ENCODE results near the gene CDK4.
"Not testable (repeated sequence)": the region's sequence is repeated elsewhere in the genome, so short reads cannot be mapped to it uniquely, and the experiment has no call there.

The CDK4 gene

DNA sequence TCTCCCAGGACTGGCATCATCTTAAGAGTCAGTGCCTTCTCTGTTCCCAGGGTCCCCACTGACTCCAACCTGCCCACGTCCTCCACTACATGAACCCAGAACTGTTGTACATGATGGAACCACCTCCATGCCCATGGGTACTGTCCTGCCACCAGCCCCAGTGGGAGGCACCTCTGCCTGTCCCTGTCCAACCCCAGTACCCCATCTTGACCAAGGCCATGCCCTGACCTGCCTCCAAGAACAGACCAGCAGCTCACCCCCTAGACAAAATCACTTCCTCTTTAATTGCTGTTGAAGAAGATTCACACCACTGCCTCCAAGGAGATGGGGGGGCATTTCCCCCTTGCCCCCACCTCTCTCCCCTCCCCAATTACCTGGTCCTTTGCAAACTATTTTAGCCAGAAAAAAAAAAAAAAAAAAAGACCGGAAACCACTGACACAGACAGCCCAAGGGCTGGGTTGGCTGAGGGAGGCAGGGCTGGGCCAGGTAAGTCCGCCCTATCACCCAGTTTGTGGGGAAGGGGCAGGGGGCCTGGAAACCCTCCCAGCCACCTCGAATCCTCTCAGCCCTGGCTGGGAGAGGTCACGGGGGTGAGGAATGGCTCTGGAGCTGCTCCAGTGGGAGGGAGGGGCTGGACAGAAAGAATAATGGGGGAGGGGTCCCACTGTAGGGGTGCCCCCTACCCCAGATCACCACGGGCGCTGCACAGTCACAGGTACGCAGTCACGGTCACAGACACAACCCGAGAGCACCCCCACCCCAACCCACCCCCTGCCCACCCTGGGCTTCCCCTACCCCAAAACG, 27.0 kb downstream of the CDK4 start:
- no peak for DNase-seq (ENCODE audit: low read depth)

DNA sequence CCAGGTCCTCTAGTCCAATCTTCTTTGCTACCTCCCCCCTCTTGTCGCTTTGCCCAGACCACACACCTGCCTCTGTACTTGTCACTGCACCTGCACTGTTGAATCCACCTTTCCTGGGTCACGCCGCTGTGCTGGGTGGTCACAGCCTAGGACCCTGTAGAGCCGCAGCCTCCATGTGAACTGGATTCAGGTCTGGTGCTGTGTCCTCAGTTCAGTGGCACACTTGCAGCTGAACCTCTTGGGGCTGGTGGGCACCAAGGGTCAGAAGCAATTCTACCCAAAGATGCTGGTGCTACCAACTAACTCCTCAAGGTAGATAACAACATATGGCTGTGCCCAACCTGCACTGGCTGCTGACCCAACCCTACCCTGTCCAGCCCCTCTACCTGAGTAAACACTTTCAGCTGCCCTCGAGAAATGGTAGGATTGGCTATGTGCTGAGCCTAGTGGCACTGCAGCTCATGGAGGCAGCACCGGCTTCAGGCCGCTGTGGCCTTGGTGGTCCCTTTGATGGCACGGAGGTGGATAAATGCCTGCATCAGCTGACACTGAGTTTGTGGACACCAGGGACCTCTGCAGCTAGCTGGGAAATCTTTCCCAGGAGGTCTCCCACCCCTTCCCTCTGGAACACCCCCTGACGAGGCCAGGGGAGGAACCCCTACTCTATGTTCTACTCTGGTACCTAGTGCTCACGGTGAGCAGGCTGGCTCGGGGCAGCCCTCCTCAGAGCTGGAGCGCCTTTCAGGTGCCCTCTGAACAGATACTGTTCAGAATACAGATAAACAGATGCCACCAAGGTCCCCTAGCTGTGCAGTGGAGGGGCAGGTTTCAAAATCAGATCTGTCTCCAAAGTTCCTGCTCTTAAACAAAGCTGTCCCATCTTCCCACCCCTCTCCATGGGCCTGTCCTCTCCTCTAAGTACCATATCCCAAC, 27.8 kb downstream of the CDK4 start:
- DNase-seq (ENCODE audit: low read depth): no peak

DNA sequence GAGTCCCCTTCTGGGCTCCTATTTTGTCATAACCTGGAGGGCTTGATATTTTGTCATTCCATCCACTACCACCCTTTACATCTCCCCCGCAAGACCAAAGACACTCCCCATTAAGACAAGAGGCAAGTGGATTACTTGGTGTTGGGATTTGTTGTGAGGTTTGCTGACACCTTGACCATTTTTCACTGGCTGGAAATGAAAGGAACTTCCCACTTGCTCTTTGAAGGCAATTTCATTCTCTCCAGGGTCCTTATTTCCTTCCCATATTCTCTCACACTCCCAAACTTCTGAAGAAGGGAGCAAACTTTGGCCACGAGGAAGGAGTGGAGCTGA, 28.5 kb downstream of the CDK4 start:
- DNase-seq (ENCODE audit: low read depth): no peak

DNA sequence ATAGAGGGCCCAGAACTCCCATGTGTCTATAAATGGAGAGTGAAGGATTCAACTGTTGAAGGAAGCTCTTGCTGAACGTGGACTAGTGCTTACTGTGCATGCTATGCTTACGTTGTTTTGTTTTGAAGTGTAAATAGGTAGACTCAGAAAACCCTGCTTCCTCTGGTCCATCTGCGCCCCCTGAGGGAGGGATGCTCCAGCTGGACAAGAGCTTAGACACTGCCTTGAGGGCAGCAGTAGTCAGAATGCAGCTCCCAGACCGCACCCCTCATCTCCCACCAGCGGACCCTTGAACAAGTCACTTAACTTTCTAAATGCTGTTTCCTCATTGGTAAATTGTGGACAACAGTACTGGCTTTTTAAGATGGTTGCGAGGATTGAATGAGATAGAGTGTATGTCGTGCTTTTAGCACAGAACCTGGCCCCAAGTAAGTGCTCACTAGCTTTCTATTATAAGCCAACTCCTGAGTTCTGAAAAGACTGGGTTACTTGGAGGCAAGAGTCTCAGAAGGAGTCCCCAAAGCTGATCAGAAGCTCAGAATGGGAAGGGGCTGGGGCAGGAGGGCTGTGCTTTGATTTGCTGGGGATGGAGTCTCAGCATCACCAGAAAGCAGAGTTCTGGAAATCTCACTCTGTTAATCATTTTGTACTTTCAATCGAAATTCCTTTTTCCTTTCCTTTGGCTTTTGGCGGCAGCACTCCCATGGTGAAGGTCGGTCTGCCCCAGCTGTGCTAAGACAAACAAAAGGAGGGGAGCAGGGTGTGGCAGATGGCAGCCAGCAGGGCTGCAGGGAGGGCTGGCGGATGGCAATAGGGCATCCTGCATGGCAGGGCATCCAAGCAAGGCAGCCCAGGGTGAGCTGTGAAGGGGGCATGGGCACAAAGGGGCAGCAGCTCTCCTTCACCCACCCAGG, 29.1 kb downstream of the CDK4 start:
- DNase-seq (ENCODE audit: low read depth): no peak

DNA sequence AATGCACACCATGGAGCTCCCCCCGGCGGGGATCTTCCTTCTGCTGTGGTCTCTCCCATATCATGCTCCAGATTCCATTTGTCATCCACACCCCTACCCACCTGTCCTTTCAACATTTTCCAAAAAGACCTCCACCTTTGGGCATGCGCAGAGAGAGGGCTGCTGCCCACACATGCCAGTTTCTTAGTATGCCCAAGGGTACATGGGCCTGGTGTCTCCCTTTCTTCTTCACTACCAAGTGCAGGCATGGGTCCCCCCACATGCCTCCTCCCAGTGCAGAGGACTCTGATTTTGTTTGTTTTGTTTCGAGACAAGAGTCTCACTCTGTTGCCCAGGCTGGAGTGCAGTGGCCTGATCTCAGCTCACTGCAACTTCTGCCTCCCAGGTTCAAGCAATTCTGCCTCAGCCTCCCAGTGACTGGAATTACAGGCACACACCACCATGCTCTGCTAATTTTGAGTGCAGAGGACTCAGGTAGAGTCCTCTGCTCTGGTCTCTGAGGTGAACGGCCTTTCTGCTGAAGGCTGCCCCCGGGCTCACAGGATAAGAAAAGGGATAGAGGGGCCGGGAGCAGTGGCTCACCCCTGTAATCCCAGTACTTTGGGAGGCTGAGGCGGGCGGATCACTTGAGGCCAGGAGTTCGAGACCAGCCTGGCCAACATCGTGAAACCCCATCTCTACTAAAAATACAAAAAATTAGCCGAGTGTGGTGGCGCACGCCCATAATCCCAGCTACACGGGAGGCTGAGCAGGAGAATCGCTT, 30.1 kb downstream of the CDK4 start:
- not testable (repeated sequence) for DNase-seq (ENCODE audit: low read depth)

DNA sequence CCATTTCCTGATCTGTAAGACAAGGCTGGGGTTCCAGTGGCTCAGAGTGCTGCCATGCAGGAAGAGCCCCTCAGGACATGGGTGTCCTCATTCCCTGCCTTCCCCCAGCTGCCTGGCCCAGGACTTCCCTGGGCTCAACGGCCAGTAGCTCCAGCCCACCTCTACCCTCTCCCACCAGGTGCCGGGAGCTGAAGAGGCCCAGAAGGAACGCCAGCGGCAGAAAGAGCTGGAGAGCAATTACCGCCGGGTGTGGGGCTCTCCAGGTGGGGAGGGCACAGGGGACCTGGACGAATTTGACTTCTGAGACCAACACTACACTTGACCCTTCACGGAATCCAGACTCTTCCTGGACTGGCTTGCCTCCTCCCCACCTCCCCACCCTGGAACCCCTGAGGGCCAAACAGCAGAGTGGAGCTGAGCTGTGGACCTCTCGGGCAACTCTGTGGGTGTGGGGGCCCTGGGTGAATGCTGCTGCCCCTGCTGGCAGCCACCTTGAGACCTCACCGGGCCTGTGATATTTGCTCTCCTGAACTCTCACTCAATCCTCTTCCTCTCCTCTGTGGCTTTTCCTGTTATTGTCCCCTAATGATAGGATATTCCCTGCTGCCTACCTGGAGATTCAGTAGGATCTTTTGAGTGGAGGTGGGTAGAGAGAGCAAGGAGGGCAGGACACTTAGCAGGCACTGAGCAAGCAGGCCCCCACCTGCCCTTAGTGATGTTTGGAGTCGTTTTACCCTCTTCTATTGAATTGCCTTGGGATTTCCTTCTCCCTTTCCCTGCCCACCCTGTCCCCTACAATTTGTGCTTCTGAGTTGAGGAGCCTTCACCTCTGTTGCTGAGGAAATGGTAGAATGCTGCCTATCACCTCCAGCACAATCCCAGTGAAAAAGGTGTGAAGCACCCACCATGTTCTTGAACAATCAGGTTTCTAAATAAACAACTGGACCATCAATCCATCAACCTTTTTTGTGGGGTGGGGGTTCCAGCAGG, 31.2 kb downstream of the CDK4 start:
- DNase-seq (ENCODE audit: low read depth): no peak

DNA sequence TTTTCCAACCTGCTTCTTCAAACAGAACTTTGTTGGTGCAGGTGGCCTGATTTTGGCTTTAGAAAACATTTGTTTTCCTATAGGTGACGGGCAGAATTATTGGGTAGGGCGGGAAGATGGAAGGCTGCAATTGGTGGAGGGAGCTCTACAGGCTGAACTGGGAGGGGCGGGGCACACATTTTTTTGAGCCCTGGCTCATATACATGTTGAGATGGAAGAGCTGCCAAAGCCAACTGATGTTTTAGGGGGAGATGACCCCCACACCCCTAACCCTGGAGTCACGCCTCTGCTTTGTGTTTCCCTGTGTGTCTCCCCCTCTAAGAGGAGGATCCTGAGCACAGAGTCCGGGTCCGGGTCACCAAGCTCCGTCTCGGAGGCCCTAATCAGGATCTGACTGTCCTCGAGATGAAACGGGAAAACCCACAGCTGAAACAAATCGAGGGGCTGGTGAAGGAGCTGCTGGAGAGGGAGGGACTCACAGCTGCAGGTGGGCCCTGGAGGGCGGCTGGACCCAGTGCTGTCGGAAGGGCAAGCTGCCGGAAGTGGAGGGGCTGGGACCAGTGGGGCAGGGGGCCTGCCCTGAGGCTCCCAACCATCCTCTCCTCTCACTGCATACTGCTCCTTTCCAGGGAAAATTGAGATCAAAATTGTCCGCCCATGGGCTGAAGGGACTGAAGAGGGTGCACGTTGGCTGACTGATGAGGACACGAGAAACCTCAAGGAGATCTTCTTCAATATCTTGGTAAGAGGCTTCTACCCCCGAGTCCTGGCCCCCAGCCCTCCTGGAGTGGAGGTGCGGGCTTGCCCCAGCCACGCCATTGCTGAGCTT, 32.1 kb downstream of the CDK4 start:
- no peak for DNase-seq (ENCODE audit: low read depth)

DNA sequence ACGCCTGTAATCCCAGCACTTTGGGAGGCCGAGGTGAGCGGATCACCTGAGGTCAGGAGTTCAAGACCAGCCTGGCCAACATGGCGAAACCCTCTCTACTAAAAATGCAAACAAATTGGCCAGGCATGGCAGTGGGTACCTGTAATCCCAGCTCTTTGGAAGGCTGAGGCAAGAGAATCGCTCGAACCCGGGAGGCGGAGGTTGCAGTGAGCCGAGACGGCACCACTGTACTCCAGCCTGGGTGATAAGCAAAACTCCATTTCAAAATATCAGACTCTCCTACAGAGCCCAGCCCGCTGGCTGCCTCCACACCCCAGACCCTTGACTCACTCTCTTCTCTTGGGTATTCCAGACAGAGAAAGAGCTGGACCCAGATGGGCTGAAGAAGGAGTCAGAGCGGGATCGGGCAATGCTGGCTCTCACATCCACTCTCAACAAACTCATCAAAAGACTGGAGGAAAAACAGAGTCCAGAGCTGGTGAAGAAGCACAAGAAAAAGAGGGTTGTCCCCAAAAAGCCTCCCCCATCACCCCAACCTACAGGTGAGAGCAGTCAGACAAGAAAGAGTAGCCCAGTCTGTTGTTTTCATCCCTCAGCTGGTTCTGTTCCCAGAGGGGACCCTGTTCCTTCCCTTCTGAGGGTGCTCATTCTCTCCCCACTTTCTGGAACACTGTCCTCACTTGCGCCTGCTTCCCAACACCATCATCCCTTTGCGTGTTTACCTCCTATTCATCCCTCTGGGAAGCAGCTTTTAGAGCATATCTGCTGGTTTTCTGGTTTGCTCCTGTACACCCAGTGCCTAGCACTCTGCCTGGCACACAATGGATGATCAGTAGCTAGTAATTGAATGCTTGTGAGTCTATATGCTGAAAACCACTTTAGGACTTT, 33.2 kb downstream of the CDK4 start:
- DNase-seq (ENCODE audit: low read depth): no peak

DNA sequence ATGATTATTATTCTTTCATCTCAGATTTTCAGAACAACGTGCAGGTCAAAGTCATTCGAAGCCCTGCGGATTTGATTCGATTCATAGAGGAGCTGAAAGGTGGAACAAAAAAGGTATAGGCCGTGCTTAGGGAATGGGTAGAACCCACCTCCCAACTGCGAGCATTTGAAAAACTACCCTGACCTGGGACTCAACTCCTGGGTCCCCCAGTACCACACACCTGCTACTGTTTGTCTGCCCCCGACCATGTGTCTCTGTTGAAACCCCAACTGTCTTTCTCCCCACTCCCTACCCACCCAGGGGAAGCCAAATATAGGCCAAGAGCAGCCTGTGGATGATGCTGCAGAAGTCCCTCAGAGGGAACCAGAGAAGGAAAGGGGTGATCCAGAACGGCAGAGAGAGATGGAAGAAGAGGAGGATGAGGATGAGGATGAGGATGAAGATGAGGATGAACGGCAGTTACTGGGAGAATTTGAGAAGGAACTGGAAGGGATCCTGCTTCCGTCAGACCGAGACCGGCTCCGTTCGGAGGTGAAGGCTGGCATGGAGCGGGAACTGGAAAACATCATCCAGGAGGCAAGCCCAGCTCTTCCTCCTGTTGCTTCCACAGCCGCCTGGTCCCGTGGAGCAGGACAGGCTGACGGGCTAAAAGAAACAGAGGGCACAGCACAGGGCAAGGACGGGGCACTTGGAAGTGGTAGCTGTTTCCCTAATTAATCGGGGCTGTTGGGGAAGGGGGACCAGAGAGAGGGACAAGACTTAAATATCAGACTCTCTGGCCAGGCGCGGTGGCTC, 34.1 kb downstream of the CDK4 start:
- no peak for DNase-seq (ENCODE audit: low read depth)

DNA sequence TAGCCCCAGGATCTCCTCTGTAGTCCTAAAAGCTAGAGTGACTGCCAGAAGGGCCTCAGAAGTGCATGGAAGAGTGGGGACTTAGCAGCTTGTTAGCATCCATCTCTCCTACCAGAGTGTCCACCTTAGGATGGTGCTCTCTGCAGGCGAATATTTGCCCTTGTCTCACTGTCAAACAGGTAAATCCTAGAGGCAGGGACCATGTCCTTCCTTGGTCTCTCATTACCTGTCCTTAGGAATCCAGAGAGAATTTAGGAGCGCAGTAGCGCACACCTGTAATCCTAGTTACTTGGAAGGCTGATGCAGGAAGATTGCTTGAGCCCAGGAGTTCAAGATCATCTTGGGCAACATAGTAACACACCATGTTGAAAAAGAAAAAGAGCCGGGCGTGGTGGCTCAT, 35.0 kb downstream of the CDK4 start:
- no peak for DNase-seq (ENCODE audit: low read depth)

DNA sequence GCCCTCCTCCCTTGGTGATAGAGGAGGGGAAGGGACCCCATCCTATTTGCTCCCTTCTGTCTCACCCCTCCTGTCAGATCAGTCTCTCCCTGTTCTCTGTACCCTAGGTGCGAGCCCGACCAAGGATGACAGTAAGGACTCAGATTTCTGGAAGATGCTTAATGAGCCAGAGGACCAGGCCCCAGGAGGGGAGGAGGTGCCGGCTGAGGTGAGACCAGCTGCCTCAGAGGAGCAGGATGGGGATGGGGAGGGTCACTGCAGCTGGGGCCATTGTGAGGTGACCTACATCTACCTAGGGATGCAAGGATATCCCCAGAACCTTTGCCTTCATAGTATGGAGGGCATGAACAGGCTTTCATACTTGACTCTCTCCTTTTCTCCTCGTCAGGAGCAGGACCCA, 35.8 kb downstream of the CDK4 start:
- DNase-seq (ENCODE audit: low read depth): no peak

DNA sequence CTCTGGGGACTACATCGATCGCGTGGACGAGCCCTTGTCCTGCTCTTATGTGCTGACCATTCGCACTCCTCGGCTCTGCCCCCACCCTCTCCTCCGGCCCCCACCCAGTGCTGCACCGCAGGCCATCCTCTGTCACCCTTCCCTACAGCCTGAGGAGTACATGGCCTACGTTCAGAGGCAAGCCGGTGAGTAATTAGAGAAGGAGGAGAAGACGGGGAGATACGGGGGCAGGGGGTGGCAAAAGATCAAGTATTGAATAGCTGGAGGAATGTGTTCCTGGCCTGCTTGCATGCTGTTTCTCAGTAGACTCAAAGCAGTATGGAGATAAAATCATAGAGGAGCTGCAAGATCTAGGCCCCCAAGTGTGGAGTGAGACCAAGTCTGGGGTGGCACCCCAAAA, 36.3 kb downstream of the CDK4 start:
- DNase-seq (ENCODE audit: low read depth): no peak

DNA sequence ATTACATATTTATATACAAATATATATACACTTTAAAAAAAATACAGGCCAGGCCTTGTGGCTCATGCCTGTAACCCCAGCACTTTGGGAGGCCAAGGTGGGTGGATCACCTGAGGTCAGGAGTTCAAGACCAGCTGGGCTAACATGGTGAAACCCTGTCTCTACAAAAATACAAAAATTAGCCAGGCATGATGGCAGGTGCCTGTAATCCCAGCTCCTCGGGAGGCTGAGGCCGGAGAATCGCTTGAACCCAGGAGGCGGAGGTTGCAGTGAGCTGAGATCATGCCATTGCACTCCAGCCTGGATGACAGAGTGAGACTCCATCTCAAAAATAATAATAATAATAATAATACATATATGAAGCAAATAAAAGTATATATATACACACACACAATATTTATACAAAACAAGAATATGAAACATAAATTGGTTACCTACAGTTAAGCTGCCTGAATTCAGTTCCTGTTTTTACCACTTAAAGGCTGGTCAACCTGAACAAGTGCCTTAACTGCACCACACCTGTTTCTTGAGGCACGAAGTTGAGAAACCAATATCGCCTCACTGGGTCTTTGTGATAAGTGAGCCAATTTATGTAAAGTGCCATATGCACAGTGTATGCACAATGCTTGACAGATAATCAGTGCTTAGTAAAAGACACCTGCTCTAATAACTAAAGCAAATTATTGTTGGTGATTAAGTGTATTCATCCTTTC, 36.9 kb downstream of the CDK4 start:
- not testable (repeated sequence) for DNase-seq (ENCODE audit: low read depth)

DNA sequence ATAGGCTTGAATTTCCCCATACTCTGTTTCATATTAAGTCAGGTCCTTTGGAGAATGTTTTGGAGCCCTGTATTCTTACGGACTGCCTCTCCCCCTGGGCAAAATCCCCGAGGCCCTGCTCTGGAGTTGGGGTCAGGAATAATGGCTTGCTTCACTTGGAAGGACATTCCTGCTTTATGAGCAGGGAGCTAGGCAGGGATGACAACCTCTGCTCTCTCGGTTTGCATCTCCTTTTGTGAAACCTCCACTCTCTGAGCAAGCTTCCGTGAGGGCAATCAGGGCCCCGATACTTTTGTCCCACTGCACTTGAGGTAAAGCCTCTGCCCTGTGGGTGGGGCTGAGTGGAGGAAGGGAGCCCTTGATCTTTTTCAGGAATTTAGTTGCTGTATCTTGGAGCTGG, 38.9 kb downstream of the CDK4 start:
- no peak for DNase-seq (ENCODE audit: low read depth)

DNA sequence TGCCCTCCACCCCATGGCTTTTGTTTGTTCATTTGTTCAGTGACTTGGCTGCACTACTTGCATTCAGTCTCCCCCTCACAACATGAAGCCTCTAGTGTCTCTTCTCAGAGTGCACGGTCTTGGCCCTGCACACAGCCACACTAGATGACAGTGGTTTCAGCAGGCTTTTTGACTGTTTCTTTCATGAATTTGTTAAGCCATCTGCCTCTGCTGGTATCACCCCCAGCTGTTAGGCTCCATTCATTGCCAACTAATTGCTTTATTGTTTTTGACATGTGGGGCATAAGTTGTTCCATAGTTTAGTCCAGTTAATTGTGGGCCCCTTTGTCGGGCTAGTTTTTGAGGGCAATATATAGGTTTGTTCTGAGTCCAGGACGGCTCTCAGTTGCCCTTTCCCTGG, 39.4 kb downstream of the CDK4 start:
- no peak for DNase-seq (ENCODE audit: low read depth)

DNA sequence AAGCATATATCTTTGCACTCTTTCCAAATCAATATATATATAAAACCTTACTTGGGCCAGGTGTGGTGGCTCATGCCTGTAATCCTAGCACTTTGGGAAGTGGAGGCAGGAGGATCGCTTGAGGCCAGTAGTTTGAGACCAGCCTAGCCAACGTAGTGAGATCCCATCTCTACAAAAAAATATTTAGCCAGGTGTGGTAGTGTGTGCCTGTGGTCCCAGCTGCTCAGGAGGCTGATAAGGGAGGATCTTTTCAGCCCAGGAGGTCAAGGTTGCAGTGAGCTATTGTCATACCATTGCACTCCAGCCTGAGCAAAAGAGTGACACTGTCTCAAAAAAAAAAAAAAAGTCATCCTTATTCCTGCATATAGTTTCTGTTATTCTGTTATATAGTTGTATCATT, 43.8 kb downstream of the CDK4 start:
- DNase-seq (ENCODE audit: low read depth): no peak

DNA sequence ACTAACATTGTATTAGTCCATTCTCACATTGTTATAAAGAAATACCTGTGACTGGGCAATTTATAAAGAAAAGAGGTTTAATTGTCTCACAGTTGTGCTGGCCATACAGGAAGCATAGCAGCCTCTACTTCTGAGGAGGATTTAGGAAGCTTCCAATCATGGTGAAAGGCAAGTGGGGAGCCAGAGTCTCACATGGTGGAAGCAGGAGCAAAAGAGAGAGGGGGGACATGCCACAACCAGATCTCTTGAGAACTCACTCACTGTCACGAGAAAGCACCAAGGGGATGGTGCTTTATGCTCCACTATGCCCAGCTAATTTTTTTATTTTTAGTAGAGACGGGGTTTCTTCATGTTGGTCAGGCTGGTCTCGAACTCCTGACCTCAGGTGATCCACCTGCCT, 44.9 kb downstream of the CDK4 start:
- no peak for DNase-seq (ENCODE audit: low read depth)

Data from activated T-cell treated with anti-CD3 and anti-CD28 coated beads for 48 hours (primary cell).